Fibroblast of mammary gland (primary cell): ENCODE measurements around the gene CD52.

Experiments
- DNase-seq: peaks from one replicate; pipeline ENCODE4 v3.0.0-alpha.2; 2010; ENCODE audit warnings: low read depth
- H3K4me3 ChIP-seq: 2 replicates; pipeline ENCODE4 v1.5.1; 2011; ENCODE audit warnings: low read depth, mild to moderate bottlenecking, low read length, moderate library complexity; ENCODE audit not compliant: control insufficient read depth
- CTCF ChIP-seq: conservative IDR thresholded peaks from 2 replicates; pipeline ENCODE4 v1.5.1; 2011; ENCODE audit warnings: low read depth, low read length, inconsistent platforms; ENCODE audit not compliant: control insufficient read depth, insufficient read depth

Gene CD52

DNA sequence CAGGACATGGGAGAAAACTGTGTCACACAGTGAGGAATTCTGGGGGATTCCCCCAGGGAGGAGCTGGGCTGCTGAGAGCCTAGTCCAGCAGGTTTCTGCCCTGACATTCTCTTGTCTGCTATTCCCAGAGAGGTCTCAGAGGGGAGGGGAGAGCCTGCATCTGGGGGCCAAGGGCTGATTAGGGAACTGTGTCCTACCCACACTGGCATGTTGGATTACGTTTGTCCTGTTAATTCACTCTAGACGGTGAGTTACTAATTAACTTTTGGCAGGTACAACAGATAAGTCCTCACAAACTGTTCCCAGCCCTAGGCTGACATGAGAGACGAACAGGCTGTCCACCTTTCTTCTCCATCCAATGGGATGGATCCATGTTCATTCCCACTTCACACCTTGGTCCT lies 40.5 kb upstream of the CD52 start:
- TF ChIP-seq CTCF, result no peak
- DNase-seq, result no peak
- H3K4me3 ChIP-seq, result no peak overlapping the region

DNA sequence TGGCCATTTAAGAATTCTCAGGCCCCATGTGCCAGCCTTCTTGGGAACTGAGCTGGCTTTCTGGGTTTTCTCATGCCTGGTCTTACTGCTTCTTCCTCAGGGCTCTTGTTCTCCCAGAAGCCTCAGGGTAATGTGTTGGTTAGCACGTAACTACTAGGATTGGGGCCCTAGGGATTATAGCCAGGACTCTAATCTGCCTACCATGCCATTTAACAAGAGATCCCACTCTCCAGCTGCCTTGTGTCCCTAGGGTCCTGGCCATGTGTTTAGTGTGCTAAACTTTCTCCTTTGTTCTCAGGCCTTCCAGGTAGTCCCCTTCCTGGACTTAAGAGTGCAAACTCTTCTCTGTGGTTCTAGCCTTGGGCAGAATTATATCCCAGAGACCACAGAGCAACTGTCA lies 40.0 kb upstream of the CD52 start:
- TF ChIP-seq CTCF, result no peak
- no peak for DNase-seq
- H3K4me3 ChIP-seq, result no peak overlapping the region

- H3K4me3 ChIP-seq, result no peak overlapping the region
- peak; percentile 82 for DNase-seq
- TF ChIP-seq CTCF, result no peak
Observed at GRCh38 chr1:26278303-26278702, 39.5 kb upstream of the CD52 start.

- no peak for TF ChIP-seq CTCF
- peak overlapping the region; percentile 82 for H3K4me3 ChIP-seq
- DNase-seq, result peak; percentile 84
Observed at GRCh38 chr1:26278724-26279455, 38.9 kb upstream of the CD52 start.

GRCh38 chr1:26279456-26280332 lies 38.1 kb upstream of the CD52 start, which contains the start of gene SH3BGRL3:
TSS of gene SH3BGRL3 (plus strand) at chr1:26280086. CDS start at chr1:26280156, 70 bp downstream.
- TF ChIP-seq CTCF, result peak; percentile 46
- peak within 1 kb of the TSS; percentile 82 for H3K4me3 ChIP-seq
- peak; percentile 76 for DNase-seq

DNA sequence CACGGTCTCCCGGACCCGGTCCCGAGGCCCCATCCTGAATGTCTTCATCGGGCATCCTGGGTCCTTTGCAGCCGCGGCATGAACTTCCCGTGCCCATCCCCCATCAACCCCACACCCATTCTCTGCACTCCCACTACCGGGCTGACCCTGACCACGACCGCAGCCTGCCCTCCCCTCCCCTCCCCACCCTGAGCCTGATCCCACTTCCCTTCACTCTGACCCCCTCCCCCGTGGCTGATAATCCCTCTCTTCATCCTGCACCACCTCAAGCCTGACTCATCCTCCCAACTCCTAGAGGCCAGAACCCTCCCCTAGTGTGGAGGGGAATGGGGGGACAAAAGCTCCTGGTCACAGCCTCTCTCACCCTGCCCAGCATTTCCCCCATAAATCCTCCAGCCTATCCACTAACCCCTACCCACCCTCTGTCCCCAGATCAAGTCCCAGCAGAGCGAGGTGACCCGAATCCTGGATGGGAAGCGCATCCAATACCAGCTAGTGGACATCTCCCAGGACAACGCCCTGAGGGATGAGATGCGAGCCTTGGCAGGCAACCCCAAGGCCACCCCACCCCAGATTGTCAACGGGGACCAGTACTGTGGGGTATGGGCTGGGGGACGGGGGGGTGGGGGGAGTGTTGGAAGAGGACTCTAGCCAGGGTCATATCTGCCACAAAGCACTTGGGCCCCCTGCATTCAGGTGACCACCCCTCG lies 37.3 kb upstream of the CD52 start:
- peak; percentile 60 for DNase-seq
- H3K4me3 ChIP-seq, result peak overlapping the region; percentile 82
- no peak for TF ChIP-seq CTCF
